ENCODE results near the gene TNFRSF18. TPM values are rescaled to one million over a fixed set of nuclear protein-coding genes. Genes with fewer than 3 reads are reported as not detected.
A peak's percentile ranks its signal among the peaks of the same experiment; 100 is the strongest.
"Not testable (repeated sequence)": the region's sequence is repeated elsewhere in the genome, so short reads cannot be mapped to it uniquely, and the experiment has no call there.

TNFRSF18 gene
- total and polyA plus RNA-seq, 7 donors: 0.04 to 0.76 (median 0.20) TPM; not detected in 3

GRCh38 chr1:1253972-1254666, 47.7 kb upstream of the TNFRSF18 start:
- H3K36me3 ChIP-seq (ENCODE audit: insufficient read depth in 1 of 2, low read depth in 1 of 2): peaks cover 4 to 56% of the 10 kb centered on the region in 2 donors
- H3K9me3 ChIP-seq: no peaks in the 10 kb centered on the region
- intact Hi-C loops (cut with DNase I): loop anchor here in 1 of 2 donors (10.0 kb wide), 1 partner anchor 219 kb away; no protein-coding TSS in a partner anchor
- TF ChIP-seq, protein P1, sequence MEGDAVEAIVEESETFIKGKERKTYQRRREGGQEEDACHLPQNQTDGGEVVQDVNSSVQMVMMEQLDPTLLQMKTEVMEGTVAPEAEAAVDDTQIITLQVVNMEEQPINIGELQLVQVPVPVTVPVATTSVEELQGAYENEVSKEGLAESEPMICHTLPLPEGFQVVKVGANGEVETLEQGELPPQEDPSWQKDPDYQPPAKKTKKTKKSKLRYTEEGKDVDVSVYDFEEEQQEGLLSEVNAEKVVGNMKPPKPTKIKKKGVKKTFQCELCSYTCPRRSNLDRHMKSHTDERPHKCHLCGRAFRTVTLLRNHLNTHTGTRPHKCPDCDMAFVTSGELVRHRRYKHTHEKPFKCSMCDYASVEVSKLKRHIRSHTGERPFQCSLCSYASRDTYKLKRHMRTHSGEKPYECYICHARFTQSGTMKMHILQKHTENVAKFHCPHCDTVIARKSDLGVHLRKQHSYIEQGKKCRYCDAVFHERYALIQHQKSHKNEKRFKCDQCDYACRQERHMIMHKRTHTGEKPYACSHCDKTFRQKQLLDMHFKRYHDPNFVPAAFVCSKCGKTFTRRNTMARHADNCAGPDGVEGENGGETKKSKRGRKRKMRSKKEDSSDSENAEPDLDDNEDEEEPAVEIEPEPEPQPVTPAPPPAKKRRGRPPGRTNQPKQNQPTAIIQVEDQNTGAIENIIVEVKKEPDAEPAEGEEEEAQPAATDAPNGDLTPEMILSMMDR (IDR thresholded peaks at IDR 0.05): no peak
- WGBS, 3 donors: 93 to 94% (median 93%) methylated on average over 45 to 50 of the region's 50 CpGs
- DNase-seq (no peak), ATAC-seq (no peak)
- no peak overlapping the region for H3K27ac ChIP-seq
- no peak overlapping the region for H3K4me3 ChIP-seq
- no peaks in the 10 kb centered on the region for H3K4me1 ChIP-seq
- H3K27me3 ChIP-seq (ENCODE audit: insufficient read depth in 3 of 3, low read length in 2 of 3): no peaks in the 10 kb centered on the region

DNA sequence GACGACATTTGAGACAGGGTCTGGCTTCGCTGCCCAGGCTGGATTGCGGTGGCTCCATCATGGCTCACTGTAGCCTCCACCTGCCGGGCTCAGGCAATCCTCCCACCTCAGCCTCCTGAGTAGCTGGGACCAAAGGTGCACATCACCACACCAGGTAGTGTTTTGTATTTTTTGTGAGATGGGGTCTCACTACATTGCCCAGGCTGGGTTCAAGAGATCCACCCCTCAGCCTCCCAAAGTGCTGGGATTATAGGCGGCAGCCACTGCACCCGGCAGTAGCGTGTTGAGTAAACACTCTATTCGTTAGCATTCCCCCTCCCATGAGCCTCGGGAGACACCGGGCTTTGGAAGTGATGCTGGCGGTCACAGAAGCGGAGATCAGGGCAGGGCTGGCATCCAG, 46.9 kb upstream of the TNFRSF18 start:
- Histone ChIP-seq H3K4me1 (no peaks in the 10 kb centered on the region), H3K9me3 (no peaks in the 10 kb centered on the region), H3K4me3 (no peak overlapping the region), H3K27ac (no peak overlapping the region), H3K27me3 (ENCODE audit: insufficient read depth in 3 of 3, low read length in 2 of 3) (no peaks in the 10 kb centered on the region), H3K36me3 (ENCODE audit: insufficient read depth in 1 of 2, low read depth in 1 of 2) (peaks cover 4 to 50% of the 10 kb centered on the region in 2 donors)
- 83 to 85% (median 85%) methylated on average over 12 of the region's 12 CpGs for WGBS, 3 donors
- TF ChIP-seq, protein P1 (IDR thresholded peaks at IDR 0.05): no peak
- no peak for ATAC-seq
- intact Hi-C loops (cut with DNase I): loop anchor here in 1 of 2 donors (10.0 kb wide), 1 partner anchor 219 kb away; no protein-coding TSS in a partner anchor
- no peak for DNase-seq

GRCh38 chr1:1250786-1251284, 44.4 kb upstream of the TNFRSF18 start:
- H3K4me1 ChIP-seq: no peaks in the 10 kb centered on the region
- ATAC-seq (no peak), DNase-seq (peak in 1 of 2 donors; percentile 14)
- peaks cover 4 to 37% of the 10 kb centered on the region in 2 donors for H3K36me3 ChIP-seq (ENCODE audit: insufficient read depth in 1 of 2, low read depth in 1 of 2)
- H3K9me3 ChIP-seq: no peaks in the 10 kb centered on the region
- TF ChIP-seq, protein P1 (IDR thresholded peaks at IDR 0.05): no peak
- peaks cover 0 to 15% (median 12%) of the 10 kb centered on the region in 3 donors for H3K27me3 ChIP-seq (ENCODE audit: insufficient read depth in 3 of 3, low read length in 2 of 3)
- no peak overlapping the region for H3K4me3 ChIP-seq
- whole genome bisulfite sequencing, 3 donors: 76 to 78% (median 77%) methylated on average over 16 of the region's 16 CpGs
- no peak overlapping the region for H3K27ac ChIP-seq
- intact Hi-C loops (cut with DNase I): loop anchor here in 1 of 2 donors (10.0 kb wide), 1 partner anchor 216 kb away; no protein-coding TSS in a partner anchor

- WGBS, 3 donors: 81 to 90% (median 84%) methylated on average over 17 to 21 of the region's 21 CpGs
- H3K9me3 ChIP-seq; ATAC-seq; intact Hi-C loops (cut with DNase I); H3K27ac ChIP-seq; H3K4me1 ChIP-seq; H3K4me3 ChIP-seq: not testable (repeated sequence)
- Histone ChIP-seq H3K27me3 (ENCODE audit: insufficient read depth in 3 of 3, low read length in 2 of 3) (peaks cover 0 to 21% (median 18%) of the 10 kb centered on the region in 3 donors), H3K36me3 (ENCODE audit: insufficient read depth in 1 of 2, low read depth in 1 of 2) (peaks cover 0 to 12% of the 10 kb centered on the region in 2 donors)
- DNase-seq: peak in 1 of 2 donors; percentile 9
These were observed 41.9 kb upstream of the TNFRSF18 start for GRCh38 chr1:1248009-1248913.

All from psoas muscle (tissue), 8 donors.